Erythroblast (primary cell): ENCODE data around the gene ZNF507.

Experiments
- GATA1 ChIP-seq: IDR thresholded peaks from 2 replicates; pipeline ENCODE4 v1.6.1; 2011; ENCODE audit warnings: low read depth, mild to moderate bottlenecking, control low read depth, low read length, moderate library complexity
- POLR2A ChIP-seq: IDR thresholded peaks from 2 replicates; pipeline ENCODE4 v1.6.1; 2011; ENCODE audit warnings: mild to moderate bottlenecking, low read length

GRCh38 chr19:32416749-32417456 is 71.5 kb downstream of the ZNF507 start:
- TF ChIP-seq POLR2A (no peak), GATA1 (no peak)
